Stimulated activated CD8-positive, alpha-beta memory T cell treated with anti-CD3 and anti-CD28 coated beads, Interleukin-12 subunit alpha, Interleukin-12 subunit beta, amount 100 ng/mL, for 24 hours (primary cell): ENCODE measurements around the gene FRMPD4.

Source experiments
- DNase-seq: peaks from one replicate; pipeline ENCODE4 v3.0.0-alpha.2; 2020; ENCODE audit errors: extremely low read depth

The FRMPD4 gene

DNA sequence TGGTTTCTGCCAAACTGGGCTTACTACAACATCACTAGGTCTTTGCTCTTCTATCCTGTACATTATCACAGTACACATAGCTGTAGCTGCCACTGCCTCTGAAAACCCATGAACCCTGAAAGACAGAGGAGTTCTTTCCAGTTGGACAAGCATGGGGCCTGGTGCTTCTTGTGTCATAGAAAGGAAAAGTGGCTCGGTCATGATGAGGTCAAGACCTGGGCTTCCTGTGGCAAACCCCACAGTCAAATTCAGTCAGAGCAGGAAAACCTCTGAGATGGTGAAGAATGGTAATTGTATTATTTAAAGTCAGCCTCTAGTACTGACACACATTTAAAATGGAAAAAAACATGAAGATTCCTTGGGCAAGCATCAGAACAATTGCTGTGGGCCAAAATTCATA is 519.6 kb downstream of the FRMPD4 start:
- DNase-seq = no peak

- DNase-seq = no peak
Measured at GRCh38 chrX:12661464-12661863, 523.2 kb downstream of the FRMPD4 start.

GRCh38 chrX:12672367-12673106 is 534.3 kb downstream of the FRMPD4 start:
- no peak for DNase-seq

DNA sequence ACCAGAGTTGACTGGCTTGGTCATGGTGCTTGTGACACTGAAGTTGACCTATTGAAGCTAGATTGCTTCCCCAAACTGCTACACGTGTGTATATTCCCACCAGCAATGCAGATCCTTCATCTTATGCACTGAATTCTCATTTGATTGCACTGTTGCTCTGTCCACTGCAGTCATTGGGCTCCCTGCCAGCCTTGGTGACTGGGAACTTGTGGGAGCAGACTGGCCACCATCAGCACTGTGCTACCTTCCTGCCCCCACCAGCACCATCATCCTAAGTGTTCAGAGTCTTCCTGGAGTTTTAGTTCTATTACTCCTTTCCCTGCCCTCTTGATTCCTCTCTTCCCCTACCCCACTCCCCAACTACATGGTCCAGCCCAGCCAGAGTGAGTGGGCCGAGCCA is 535.2 kb downstream of the FRMPD4 start:
- DNase-seq = no peak

- no peak for DNase-seq
Measured at GRCh38 chrX:12679522-12679921, 541.2 kb downstream of the FRMPD4 start.

GRCh38 chrX:12681047-12681446 is 542.8 kb downstream of the FRMPD4 start:
- DNase-seq = no peak

DNA sequence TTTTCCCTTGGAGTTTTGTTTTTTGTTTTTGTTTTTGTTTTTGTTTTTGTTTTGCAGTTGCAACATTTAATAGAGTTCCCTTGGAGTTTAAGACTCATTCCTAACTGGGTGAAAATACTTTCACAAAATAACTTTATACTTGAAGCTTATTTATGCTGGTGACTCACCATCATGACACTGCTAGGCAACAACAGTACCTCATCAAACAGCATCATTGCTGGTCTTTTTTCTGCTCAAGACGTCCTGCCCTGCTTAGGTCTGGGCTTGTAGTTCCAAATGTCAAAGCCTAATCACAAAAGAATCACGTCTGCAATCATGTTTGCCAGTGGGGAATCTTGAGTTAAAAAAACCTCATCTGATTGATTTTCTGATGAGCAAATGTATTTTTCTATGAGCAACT is 547.3 kb downstream of the FRMPD4 start:
- DNase-seq = no peak

- DNase-seq = no peak
Measured at GRCh38 chrX:12686331-12686730, 548.1 kb downstream of the FRMPD4 start.

GRCh38 chrX:12690646-12691045 is 552.4 kb downstream of the FRMPD4 start:
- DNase-seq = no peak

GRCh38 chrX:12693754-12694153 is 555.5 kb downstream of the FRMPD4 start:
- no peak for DNase-seq

DNA sequence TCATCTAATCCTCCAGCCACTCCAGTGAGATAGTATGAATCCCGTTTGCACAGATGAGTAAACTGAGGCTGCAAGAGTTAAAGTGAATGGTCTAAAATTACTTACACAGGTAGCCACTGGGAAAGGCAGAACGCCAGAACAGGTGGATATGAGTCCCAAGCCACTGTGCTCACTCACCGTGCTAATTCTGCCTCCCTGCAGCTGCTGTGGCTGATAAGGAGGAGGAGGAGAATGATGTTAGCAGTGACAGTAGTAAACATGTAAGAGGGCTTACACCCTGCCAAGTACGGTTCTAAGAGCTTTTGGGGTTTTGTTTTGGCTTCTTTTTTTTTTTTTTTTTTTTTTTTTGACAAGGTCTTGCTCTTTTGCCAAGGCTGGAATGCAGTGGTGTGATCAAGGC is 562.5 kb downstream of the FRMPD4 start:
- DNase-seq = no peak

GRCh38 chrX:12701628-12702027 is 563.4 kb downstream of the FRMPD4 start:
- DNase-seq = no peak

GRCh38 chrX:12702509-12703091 is 564.3 kb downstream of the FRMPD4 start:
- no peak for DNase-seq

DNA sequence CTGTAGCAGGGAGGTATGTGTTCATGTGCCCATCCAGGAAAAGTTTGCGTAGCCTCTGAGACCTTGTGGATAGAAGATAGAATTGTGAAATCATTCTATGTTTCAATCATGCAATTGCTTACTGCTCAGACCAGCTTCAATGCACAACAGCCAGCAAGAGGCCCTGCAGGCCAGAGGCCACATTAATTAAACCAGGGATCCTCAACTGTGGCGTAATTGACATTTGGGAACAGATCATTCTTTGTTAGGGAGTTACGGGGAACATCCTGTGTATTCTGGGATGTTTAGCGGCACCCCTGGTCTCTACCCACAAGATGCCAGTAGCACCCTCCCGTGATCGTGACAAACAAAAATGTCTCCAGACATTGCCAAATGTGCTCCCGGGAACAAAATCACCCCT is 566.4 kb downstream of the FRMPD4 start:
- DNase-seq = no peak

DNA sequence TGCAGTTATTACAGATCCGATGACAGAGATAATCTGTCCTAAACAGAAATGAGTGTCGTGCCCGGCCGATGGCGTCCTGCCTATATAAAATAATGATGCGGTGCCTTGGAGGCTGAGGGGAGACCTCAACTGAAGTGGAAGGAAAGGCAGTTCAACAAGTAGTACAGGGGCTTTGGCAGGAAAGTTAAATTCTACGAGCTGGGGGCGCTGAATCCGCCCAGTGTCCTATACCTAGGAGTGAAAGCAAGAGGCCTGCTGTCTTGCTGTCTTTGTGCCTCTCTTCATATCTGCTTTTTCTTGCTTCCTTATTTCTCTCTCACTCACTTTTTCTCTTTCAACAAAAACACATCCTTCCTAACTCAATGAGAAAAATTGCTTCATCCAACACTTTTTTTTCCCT is 570.8 kb downstream of the FRMPD4 start:
- no peak for DNase-seq

DNA sequence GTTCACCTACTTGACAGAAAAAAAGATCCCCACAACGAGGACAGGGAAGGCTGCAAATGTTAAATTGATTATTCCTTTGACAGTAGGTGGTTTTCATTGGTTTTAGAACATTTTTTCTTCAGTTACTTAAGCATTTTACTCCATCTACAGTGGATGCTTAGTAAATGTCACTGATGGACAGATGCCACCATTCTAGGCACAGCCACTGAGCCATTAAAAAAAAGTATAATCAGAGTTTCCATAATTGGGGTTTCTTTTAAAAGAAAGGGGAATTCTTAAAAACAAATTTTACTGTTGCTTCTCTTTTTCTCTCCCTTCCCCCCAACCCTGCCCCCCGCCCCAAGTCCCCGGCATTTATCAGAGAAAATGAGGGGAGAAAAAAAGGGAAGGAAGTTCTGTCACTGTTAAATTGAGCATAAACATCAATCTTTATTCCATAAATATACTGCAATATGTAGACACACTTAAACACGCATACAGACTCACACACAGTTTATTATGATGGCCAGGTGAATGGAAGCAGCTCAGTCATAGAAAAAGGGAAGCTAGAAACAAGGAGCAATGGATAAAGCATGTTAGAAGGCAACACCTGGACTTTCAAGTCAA is 573.3 kb downstream of the FRMPD4 start:
- DNase-seq = no peak

- no peak for DNase-seq
Measured at GRCh38 chrX:12716574-12716973, 578.3 kb downstream of the FRMPD4 start.

DNA sequence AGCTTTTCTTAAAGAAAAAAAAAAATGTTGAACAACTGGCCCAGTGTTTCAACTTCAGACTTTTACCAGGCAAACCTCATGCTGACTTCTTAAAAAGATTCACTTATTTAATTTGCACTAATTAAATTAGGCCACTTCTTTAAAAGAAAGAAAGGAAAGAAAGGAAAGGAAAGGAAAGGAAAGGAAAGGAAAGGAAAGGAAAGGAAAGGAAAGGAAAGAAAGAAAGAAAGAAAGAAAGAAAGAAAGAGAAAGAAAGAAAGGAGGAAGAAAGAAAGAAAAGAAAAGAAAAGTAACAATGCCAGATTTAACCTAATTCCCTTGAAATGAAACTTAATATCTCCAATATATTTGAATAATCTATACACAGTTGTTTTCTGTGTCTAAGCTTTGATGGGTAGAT is 581.6 kb downstream of the FRMPD4 start:
- DNase-seq = no peak

DNA sequence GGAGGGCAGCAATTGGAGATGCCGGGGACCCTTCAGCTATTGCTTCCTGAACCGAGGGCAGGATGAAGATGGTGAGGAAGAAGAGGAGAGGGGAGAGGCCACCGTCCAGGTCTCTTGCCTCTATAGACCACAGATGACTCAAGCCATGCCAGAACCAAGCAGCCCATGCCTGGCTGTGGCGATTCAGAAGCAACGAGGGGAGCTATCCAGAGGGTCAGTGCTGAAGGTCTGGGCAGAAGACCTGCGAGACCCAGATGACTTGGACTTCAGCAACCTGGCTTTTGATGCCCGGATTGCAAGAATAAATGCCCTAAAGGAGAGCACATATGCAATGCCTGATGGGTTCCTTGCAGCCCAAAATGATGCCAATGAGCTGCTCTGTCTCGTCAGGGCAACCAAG is 582.8 kb downstream of the FRMPD4 start:
- DNase-seq = no peak

DNA sequence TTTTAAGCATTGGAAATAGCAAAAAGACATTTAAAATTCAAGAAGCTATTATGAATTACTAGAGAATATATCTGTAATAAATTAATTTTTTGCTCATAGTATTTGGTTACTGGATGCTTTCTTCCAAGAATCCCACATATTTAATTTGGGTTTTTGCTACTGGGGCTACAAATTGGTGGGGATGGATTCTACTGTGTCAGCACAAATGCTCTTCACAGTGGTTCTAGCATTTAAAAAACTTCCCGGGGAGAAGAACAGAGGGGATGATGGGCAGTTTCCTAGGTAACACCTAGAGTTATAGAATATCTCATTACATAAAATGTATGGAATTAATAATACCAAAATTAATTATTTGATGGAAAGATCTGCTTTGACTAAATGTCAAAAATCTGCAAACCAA is 584.0 kb downstream of the FRMPD4 start:
- no peak for DNase-seq

GRCh38 chrX:12741416-12741815 is 603.1 kb downstream of the FRMPD4 start:
- DNase-seq = no peak

DNA sequence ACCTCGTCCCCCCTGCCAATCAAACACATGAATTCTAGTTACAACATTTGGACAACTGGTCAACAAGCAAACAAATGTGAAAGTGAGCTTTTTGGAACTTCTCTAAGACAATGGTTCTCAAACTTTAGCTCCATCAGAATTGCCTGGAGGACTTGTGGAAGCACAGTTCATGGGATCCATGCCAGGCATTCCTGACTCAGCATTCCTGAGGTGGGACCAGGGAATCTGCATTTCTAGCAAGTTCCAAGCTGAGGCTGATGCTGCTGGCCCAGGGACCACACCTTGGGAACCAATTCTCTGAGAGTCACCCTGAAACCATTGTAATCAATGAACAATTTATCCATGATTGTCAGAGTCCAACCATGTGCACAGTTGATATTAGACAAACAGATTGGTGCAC is 609.2 kb downstream of the FRMPD4 start:
- no peak for DNase-seq

GRCh38 chrX:12751887-12752286 is 613.6 kb downstream of the FRMPD4 start:
- DNase-seq = no peak
